Stimulated activated CD4-positive, alpha-beta T cell treated with anti-CD3 and anti-CD28 coated beads, Interleukin-15, amount 100 ng/mL, for 24 hours (primary cell): ENCODE measurements around the gene ITPK1.

ENCODE experiments used
- DNase-seq: peaks from one replicate; pipeline ENCODE4 v3.0.0-alpha.2; 2020

The ITPK1 gene

GRCh38 chr14:92984082-92984788 lies 131.5 kb downstream of the ITPK1 start:
- no peak for DNase-seq

GRCh38 chr14:92982956-92983355 lies 132.8 kb downstream of the ITPK1 start:
- DNase-seq, result no peak

DNA sequence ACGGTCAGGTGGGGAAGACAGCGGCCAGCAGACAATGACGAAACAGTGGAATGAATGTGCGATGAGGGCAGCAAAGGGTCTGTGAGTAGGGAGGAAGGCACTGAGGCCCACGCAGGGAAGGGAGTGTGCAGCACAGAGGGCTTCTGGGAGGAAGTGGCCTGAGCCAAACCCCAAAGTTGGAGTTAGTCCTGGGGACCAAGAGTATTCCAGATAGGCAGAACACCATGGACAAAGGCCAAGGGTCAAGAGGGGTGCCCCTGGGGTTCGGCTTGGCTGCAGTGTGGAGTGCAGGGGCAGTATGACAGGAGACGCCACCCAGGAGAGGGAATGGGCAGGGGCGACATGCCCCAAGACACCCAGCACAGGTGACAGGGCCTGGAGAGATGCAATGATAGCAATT lies 134.0 kb downstream of the ITPK1 start:
- DNase-seq, result no peak

GRCh38 chr14:92980866-92981265 lies 134.9 kb downstream of the ITPK1 start:
- no peak for DNase-seq

GRCh38 chr14:92978229-92979021 lies 137.3 kb downstream of the ITPK1 start:
- DNase-seq, result no peak

GRCh38 chr14:92976268-92976667 lies 139.5 kb downstream of the ITPK1 start:
- DNase-seq, result no peak

GRCh38 chr14:92974541-92975345 lies 141.0 kb downstream of the ITPK1 start:
- DNase-seq, result no peak

DNA sequence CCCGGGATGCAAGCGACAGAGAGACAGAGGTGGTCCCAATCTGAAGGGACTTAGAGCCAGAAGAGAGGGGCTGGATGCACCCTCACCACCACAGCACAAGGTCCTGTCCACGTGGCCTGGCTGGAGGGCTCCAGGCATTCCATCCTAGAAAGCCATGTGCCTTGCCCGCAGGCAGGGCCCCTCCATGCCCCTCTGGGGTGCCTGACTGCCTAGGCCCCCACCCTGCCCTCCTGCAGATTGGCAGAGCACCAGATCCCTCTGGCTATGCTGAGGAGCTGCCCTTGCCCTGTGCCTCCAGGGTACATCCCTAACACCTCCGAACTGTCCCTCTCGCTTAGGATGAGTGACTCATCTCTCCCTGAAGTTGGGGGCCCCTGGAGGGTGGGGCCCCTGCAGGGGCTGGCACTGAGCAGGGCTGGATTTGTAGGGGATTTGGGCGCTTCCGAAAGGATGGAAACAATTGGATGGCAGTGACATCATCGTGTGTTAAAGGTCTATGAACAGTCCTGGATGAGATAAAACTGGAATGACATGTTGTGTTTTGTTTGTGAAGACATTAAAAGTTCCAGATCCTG lies 141.8 kb downstream of the ITPK1 start:
- no peak for DNase-seq

GRCh38 chr14:92973261-92973797 lies 142.4 kb downstream of the ITPK1 start:
- peak; percentile 43 for DNase-seq

DNA sequence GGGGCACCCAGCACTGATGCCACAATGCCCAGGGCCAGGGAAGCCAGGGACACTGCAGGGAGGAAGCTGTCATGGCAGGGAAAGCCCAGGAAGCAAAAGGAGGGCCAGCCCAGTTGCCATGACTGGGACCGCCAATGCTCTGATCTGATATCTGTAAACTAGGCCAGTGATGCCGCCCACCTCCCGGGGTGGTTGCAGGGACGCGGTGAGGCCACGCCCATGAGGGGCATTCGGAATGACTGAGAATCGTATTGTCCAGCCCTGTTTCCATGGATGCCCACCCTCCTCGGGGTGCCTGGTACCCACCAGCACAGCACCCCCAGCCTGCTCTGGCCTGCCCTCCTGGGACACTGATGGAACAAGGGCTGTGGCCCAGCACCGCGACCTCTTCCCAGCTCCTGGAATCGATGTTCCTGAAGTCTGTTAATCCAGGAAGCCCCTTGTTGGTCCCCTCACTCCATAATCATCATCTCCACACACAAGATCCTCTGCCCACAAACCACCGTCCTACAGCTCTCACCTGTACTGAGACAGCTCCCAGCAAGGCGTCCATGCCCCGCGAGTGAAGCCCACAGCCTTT lies 144.0 kb downstream of the ITPK1 start:
- no peak for DNase-seq

GRCh38 chr14:92970271-92970670 lies 145.5 kb downstream of the ITPK1 start:
- DNase-seq, result no peak

GRCh38 chr14:92969871-92970270 lies 145.9 kb downstream of the ITPK1 start:
- DNase-seq, result no peak

DNA sequence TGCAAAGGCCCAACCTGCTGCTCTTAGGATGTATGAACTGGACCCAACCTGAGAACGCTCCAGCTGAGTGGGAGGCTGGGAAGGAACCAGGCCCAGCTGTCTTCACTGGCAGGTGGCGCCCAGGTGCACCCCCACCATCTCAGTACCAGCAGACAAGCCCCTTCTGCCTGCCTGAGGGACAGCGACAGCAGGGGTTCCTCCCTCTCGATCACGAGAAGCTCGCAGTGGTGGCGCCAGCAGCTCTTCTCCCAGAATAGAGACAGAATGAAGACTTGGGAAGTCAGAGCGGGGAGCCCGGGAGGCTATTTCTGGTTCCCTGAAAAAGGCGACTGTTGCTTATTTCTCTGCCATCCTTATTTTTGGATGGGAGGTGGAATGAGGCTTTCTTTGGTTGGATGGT lies 146.3 kb downstream of the ITPK1 start:
- no peak for DNase-seq

- DNase-seq, result no peak
These were observed 147.3 kb downstream of the ITPK1 start for GRCh38 chr14:92968291-92969020.

- DNase-seq, result no peak
These were observed 148.3 kb downstream of the ITPK1 start for GRCh38 chr14:92967346-92967926.

GRCh38 chr14:92965281-92965680 lies 150.4 kb downstream of the ITPK1 start:
- DNase-seq, result no peak

- DNase-seq, result no peak
These were observed 151.3 kb downstream of the ITPK1 start for GRCh38 chr14:92964124-92965109.

- no peak for DNase-seq
These were observed 152.2 kb downstream of the ITPK1 start for GRCh38 chr14:92963301-92964123.

GRCh38 chr14:92962831-92963095 lies 153.0 kb downstream of the ITPK1 start:
- no peak for DNase-seq
